Stimulated activated CD4-positive, alpha-beta T cell treated with anti-CD3 and anti-CD28 coated beads, Interleukin-2, amount 100 ng/mL, for 24 hours (primary cell): ENCODE measurements around the gene CHD1.
"Not testable (repeated sequence)": the region's sequence is repeated elsewhere in the genome, so short reads cannot be mapped to it uniquely, and the experiment has no call there.

Experiments used
- DNase-seq, 2 donors: peaks; one replicate each; pipeline ENCODE4 v3.0.0-alpha.2; 2020

CHD1 gene

DNA sequence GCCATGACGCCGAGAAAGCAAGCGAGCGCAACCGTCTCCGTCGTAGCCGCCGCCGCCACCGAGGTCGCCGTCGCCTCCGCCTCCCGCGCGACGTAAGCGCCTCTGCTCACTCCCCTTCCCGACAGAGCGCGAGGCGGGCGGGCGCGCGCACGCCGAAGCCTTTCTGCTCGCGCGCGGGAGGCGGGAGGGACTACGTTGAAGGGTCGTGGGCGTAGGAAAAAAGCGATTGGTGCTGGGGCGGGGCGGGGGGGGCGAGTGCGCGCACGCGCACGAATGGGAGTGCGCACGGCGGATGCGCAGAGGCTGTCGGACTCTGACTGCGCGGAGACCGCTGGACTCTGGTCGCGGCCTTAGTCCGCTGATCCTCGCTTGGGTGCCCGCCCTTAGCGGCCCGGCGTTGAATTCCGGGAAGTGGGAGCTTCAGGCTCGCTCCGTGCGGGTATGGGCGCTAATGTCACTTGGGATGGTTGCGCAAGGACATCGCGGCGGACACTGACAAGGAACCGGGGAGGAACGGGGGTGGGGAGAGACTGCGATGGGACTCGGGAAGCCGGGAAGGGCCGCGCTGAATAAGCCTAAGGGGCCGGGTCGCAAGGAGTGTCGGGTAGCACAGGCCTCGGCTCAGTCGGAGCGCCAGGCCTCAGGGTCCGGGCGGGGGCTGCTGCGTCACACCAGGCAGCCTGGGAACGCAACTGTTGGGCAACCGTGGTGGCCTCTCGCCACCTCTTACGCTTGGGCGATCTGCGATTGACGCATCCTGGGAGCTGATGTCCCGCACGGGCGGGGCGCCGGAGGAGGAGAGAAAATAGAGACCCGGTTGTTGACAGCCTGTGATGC is at the start of gene CHD1:
CHD1 (minus strand) TSS at position 135 of the 837 bp plus-strand sequence. CDS start 2,621 bp downstream, outside the sequence.
- peak; percentile 93 to 95 for DNase-seq

DNA sequence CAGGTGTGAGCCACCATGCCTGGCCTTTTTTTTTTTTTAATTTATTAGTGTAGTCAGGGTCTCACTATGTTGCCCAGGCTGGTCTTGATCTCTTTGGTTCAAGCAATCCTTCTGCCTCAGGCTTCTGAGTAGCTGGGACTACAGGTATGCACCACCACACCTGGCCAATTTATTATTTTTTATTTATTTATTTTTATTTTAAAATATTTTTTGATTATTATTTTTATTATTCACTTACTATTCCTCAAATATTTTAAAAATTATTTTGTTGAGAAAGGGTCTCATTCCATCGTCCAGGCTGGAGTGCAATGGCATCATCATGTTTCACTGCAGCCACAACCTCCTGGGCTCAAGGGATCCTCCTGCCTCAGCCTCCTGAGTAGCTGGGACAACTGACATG is 49.7 kb upstream of the CHD1 start:
- DNase-seq, result no peak

DNA sequence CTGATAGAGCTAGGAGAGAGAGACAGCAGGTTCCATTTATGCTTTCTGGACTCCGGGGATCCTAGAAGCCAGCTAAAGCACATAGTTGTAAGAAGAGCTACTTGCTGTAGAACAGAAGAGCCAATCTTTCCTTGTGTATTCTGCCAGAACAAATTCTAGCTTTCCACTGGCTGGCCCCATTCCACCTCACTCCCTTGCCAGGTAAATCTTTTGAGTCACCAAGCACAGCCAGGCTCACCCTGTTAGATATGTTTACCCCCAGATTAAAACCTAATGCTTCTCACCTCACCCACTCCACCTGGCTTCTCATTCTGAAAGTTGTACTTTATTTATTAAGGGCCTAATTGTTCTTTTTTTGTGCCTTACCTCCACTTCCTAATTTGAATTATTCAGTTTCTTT is 48.9 kb upstream of the CHD1 start:
- no peak for DNase-seq

DNA sequence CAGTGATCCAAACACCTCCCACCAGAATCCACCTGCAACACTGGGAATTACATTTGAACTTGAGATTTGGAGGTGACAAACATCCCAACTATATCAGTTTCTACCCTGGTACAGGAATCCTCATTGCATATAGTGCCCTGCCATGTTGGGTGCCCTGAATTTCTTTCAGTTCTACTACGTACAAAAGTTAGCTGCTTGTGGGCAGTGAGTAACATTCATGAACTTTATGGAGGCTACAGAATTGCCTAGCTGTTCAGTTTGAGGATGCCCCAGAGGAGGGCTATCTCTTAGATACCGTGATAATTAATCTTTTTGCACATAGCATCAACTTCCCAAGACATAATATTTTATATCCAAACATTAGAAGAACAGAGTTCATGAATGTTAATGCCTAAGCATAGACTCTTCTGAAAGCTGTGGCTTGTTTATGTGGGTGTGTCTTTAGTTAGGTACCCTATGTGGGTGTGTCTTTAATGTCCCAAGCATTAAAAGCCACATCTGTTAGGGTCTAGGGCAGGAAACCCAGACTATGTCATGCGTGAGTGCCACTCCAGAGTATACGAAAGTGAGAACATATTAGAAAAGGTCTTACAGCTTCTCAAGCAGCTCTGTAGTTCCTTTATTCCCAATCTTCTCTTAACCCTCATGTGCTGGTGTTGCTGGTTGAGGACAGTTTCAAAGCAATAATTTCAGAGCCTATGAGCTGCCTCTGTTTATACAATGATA is 47.0 kb upstream of the CHD1 start:
- DNase-seq, result no peak

DNA sequence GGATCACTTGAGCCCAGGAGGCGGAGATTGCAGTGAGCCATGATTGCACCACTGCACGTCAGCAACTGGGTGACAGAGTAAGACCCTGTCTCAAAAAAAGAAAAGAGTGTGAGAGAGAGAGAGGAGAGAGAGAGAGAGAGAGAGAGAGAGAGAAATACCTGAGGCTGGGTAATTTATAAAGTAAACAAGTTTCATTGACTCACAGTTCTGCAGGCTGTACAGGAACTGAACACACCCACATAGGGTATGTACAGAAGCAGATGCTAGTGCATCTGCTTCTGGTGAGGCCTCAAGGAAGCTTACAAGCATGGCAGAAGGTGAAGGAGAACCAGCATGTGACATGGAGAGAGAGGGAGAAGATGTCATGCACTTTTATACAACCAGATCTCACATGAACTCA is 46.4 kb upstream of the CHD1 start:
- no peak for DNase-seq

DNA sequence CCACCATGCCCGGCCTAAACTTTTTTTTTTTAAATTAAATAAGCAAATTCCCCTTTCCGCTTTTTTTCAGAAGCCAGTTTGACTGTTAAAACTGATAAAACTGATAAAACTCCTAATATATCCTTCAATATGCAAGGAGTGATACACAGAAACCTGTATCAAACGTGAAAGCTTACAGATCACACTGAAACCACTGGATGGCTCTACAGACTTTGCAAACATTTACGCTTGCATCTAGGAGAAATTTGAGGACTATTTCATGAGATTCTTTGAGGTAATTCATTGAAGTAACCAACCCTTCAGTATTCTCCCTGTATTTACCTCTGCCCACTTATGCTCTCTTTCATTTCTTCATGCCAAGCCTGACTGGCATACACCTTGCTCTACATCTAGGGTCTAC is 40.6 kb upstream of the CHD1 start:
- DNase-seq, result no peak

DNA sequence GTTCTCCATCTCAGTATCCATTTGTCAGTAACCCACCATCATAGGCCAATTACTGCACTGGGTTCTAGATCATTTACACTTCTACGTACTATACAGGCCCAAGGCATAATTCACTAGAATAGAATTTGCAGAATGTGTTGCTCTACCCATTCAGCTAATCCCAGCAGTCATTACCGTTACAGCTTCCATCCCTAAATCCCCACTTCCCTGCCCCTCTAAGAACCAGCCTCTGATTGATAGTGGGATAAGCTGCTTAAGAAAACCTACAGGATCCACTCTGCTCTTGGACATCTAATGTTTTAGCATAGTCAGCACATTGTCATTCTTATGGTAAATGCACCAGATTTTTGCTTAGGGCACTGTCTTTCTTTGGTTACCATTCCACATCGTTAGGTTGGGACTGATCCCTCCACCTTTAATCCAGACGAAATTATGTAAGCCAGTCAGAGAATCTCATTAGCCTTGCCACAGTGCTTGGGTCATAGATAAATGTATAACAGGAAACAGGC is 39.3 kb upstream of the CHD1 start:
- DNase-seq, result no peak

DNA sequence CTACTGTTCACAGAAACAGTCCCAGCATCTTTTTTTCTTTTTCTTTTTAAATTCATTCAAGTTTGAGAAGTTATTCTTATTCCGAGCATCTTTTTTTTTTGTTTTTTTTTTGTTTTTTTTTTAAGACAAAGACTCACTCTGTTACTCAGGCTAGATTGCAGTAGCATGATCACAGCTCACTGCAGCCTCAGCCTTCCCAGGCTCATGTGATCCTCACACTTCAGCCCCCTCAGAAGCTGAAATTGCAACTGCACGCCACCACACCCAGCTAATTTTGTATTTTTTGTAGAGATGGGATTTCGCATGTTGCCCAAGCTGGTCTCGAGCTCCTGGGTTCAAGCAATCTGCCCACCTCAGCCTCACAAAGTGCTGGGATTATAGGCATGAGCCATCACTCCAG is 36.4 kb upstream of the CHD1 start:
- DNase-seq, result no peak

DNA sequence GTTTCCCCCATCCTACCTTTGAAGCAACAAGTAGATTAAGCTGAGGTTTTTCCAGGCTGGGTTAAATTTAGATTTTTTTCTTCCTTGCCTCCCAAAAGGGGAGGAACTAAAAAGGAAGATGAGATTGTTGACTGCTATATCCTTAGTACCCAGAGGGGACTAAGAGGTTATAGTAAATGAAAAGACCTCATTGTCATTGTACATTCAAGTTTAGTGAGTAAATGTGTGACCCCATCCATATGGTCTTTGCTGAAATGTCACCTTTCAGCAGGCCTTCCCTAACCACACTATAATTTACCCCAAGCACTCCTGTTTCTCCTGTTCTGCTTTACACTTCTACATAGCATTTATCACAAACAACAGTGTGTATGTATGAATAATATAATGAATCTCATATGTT is 35.8 kb upstream of the CHD1 start:
- no peak for DNase-seq

DNA sequence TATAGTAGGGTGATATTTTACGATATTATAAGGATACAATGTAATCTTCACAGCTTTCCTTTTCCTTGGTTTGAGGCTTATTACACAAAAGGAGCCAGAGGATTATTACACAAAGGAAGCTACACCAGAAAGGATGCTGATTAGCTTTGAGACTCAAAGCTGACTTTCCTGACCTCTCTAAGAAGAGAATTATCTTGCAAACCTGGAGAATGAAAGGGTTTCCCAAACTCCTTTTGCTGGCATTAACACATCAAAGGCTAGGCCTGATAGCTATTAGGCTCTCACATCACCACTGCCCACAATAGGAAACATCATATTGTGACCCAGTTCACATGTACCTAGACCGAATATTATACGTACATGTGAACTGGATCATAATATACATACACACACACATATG is 34.2 kb upstream of the CHD1 start:
- DNase-seq, result no peak

DNA sequence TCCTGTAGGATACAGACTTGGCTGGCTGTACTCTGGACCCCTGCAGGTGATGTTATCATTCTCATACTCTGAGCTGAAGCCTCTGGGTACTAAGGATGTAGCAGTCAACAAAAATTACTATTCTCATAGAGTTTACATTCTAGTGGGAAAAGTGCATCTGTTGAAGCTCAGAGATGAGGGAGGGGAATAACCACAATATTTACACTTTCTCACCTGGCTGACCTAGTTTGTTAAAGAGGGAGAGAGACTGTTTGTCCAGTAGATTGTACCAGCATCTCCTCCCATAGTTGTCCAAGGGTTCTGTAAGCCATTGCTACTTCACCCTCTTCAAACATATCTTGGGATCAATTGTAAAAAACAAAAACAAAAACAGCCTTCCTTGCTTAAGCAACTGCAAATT is 33.8 kb upstream of the CHD1 start:
- no peak for DNase-seq

DNA sequence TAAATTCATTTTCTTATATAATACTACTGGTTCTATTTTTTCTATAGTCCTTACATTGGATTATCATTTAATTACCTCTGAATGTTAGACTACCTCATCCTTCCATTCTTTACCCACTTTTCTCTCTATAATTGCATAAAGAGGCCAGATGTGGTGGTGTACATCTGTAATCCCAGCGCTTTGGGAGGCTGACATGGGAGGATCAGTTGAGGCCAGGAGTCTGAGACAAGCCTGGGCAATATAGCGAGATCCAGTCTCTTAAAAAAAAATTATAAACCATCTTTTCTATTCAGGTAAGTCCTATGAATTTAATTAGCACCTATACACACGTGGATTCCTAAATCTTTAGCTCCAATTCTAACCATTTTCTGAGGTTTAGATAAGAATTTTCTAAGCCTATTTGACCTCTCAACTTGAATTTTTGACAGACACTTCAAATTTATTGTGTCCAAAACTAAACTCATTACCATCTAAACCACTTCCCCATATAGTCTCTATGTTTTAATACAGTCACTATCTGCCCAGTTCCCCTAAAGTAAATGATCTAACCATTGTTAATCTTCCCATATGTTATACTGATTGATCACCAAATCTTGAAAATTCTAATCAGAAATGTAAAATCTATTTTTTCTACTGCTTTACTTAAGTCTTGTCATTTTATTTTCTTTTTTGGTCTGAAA is 33.0 kb upstream of the CHD1 start:
- DNase-seq, result no peak

DNA sequence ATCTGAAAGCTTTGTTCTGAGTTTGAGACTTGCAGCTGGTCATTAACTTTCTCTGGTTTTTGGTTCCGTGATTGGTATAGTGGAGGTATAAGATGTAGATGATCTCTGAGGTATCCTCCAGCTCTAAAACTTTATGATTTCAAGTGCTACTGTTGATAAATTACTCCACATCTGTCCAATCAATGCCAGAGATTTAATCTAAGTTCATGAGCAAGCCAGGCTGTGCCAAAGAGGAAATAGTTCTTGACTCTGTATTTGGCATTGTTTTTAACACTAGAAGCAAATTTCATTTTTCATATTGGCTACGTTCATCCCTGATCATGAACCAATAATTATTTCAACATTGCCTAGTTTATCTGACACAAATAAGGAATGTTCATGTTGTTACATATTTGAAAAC is 28.5 kb upstream of the CHD1 start:
- no peak for DNase-seq

DNA sequence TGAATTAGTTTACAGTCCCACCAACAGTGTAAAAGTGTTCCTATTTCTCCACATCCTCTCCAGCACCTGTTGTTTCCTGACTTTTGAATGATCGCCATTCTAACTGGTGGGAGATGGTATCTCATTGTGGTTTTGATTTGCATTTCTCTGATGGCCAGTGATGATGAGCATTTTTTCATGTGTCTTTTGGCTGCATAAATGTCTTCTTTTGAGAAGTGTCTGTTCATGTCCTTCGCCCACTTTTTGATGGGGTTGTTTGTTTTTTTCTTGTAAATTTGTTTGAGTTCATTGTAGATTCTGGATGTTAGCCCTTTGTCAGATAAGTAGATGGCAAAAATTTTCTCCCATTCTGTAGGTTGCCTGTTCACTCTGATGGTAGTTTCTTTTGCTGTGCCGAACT is 27.1 kb upstream of the CHD1 start:
- DNase-seq, result not testable (repeated sequence)

DNA sequence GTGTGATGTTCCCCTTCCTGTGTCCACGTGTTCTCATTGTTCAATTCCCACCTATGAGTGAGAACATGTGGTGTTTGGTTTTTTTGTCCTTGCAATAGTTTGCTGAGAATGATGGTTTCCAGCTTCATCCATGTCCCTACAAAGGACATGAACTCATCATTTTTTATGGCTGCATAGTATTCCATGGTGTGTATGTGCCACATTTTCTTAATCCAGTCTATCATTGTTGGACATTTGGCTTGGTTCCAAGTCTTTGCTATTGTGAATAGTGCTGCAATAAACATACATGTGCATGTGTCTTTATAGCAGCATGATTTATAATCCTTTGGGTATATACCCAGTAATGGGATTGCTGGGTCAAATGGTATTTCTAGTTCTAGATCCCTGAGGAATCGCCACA is 26.7 kb upstream of the CHD1 start:
- DNase-seq, result not testable (repeated sequence)

DNA sequence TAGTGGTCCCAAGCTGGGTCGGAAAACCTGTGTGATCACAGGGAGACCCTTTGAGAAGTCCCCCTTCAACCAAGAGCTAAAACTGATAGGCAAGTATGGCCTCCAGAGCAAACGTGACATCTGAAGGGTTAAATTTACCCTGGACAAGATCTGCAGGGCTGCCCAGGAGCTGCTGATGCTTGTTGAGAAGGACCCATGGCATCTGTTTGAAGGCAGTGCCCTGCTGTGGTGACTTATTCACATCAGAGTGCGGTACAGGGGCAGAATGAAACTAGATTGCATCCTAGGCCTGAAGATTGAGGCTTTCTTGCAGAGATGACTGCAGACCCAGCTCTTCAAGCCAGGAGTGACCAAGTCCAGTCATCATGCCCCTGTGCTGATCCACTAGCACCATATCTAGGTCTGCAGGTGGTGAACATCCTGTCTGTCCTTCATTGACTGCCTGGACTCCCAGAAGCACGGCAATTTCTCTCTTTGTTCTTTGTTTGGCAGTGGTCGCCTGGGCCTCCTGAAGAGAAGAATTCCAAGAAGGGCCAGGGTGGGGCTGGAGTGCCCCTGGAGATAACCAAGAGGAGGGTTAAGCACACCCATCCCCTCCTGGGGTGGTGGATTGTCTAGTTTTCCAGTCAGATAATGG is 25.7 kb upstream of the CHD1 start:
- DNase-seq, result no peak

DNA sequence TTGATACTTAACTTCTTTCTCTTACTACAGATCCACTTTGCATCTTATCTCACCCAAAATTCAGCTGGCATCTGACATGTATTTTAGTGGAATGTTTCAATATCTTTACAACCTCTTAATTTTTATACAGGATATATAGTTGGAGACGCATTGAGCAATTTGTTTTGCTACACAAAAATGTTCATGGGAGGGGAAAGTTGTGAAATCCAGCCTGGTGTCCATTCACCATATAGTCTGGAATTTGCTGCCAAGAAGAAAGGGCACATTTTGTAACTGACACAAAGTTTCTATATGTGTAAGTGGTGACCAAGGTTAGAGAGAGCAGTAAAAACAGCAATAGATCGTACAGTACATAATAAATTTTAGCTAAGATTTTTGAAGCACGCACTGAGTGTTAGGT is 14.0 kb upstream of the CHD1 start:
- DNase-seq, result no peak

DNA sequence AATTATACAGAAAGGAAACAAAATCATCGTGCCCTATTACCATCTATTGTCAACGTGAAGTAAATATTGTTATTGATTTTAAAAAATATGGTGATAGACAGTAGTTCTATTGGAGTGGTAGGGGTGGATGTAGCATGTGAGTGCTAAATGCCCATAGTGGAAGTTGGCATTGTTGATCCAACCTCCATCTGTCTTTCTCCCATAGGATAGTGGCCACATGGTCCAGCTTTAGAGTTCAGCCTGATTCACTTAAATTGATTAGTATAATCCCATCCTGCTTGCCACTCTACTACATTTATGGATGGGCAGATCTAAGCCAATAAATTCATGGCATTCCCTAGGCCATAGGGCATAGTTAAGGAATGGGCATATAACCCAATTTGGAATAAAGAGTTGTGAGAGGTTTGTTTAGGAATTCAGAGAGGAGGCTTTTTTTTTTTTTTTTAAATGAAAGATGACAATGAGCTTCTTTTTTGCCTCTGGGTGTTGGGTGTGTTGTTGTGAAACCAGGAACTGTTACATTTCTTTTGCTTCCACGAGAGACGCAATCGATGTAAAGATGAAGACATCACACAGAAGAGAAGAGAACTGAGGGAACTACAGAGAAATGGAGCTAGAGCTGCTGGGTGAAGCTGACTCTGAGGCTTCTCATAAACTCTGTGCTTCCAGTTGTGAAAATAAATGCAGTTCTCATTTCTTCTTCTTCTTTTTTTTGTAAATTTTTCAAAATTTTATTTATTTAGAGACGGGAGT is 12.5 kb upstream of the CHD1 start:
- no peak for DNase-seq

DNA sequence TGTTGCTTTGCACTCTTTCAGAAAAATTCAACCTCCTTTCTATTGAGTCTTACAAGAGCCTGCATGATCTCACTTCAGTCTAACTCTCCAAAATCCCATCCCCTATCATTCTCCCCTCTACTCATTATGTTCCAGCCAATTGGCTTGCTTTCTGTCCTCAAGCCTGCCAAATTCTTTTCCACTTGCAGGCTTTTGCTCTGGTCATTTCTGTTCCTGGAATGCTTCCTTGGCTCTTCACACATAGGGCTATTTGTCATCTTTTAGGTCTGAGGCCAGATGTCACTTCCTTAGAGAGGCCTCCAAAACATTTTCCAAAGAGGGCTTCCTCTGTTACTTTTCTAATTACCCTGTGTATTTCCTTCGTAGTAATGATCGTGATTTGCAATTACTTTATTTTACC is 11.8 kb upstream of the CHD1 start:
- no peak for DNase-seq

DNA sequence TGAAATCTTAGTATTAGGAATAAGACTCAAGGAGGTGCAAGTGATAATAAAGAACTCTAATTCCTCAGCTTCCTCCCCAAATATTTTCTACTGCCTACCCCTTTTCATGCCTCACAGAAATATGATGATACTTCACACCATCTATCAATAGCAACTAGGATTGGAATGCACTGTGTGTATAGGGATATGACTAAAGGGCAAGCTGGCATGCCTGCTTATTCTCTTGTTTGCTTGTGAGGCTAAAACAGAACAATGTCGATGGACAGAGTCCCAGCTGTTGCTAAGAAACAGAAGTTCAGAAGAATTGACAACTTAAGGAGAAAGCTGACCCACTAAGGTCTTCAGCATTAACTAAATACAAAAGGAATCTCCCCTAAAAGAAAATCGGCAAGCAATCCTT is 9.7 kb upstream of the CHD1 start:
- DNase-seq, result no peak

DNA sequence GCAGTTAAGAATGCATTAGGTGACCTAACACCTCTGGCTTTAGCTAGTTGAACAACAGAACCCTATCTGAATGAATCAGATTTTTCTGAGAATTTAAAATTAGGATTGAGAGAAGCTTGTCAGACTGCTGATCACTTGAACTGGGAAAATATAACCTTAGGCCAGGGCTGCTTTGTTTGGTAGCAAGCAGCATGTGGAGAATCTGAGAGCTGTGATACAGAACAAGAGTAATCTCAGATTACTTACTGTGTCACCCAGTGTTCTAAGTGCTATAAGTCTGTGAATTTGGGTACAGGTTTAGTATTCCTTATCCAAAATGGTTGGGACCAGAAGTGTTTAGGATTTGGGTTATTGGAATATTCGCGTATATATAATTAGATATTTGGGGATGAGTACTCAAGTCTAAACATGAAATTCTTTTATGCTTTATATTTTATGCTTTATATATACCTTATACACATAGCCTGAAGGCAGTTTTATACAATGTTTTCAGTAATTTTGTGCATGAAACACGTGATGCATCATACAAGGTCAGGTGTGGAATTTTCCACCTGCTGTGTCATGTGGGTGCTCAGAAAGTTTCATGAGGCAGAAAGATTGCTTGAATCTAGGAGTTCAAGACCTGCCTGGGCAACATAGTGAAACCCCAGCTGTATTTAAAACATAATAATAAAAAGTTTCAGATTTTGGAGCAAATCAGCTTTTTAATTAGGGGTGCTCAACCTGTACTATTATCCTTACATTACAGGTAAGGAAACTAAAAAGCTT is 8.3 kb upstream of the CHD1 start:
- DNase-seq, result no peak

DNA sequence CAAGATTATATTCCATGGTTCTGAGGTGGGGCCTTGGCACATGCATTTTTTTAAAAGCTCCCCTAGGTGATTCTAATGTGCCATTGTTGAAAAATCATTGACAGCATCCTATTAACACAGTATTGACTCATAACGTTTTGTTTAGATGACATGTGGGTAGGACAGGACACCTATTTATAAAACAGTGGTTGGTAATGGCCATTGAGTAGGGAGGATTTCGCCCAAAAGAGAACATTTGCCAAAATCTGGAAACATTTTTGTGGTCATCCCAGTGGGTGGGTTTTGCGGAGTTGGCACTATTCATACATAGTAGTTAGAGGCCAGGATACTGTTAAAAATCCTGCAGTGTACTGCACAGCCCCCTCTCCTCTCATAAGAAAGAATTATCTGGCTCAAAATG is 6.4 kb upstream of the CHD1 start:
- DNase-seq, result no peak
